Transverse colon (tissue), 4 donors: ENCODE measurements around the gene TF.

Experiments
- CTCF ChIP-seq, 5 experiments: fragments of 200-600 bp in 3 of 5; fragments of 450-650 bp in 2 of 5; sonication (generic) in 3 of 5; IDR thresholded peaks; 1 replicate in 2 of 5; 2 replicates in 3 of 5; pipeline ENCODE4 v1.5.1; 2016 to 2017; ENCODE audit warnings: antibody characterized with exemption in 5 of 5, inconsistent platforms in 3 of 5, mild to moderate bottlenecking in 2 of 5, moderate library complexity in 1 of 5
- POLR2A ChIP-seq: fragments of 450-650 bp; IDR thresholded peaks from one replicate; pipeline ENCODE4 v1.6.1; 2016; ENCODE audit warnings: antibody characterized with exemption, mild to moderate bottlenecking, moderate library complexity
- POLR2AphosphoS5 ChIP-seq, 3 donors: sonication (generic); formaldehyde crosslinking; IDR thresholded peaks; one replicate each; pipeline ENCODE4 v1.6.1; 2016; ENCODE audit warnings: antibody characterized with exemption in 3 of 3

DNA sequence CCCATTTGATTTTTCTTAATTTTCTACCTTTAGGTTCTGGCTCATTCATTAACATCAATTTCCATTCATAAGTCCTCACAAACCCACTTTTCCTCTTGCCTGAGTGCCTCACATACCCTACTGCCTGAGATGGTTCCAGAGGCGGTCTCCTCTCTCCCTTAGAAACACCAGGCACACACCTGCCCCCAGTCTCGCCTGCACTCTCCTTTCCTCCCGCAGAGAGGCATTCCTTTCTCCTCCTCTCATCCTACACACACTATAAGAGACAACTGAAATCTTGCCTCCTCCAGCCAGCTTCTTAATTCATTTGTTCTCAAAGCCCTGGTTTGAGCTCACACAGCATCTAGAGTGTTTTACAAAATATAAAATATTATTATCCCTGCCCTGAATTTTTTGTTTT is 27.5 kb downstream of the TF start:
- TF ChIP-seq CTCF (IDR thresholded peaks at IDR 0.05) (no peak), POLR2A (no peak), POLR2AphosphoS5 (IDR thresholded peaks at IDR 0.05) (no peak)
